GM10847 (cell line): ENCODE results near the gene FASTK.

ENCODE experiments used
- POLR2A ChIP-seq: IDR thresholded peaks from 2 replicates; pipeline ENCODE4 v1.6.1; 2011; ENCODE audit not compliant: insufficient read length; ENCODE audit errors: extremely low read depth

Gene FASTK

GRCh38 chr7:151082141-151083070 is 1.8 kb upstream of the FASTK start:
- TF ChIP-seq POLR2A = no peak

GRCh38 chr7:151081170-151082101 is 827 bp upstream of the FASTK start:
- no peak for TF ChIP-seq POLR2A

GRCh38 chr7:151080067-151080521 is 515 bp downstream of the FASTK start:
- TF ChIP-seq POLR2A = no peak

- TF ChIP-seq POLR2A = no peak
Observed at GRCh38 chr7:151079199-151079910, 1.3 kb downstream of the FASTK start.

GRCh38 chr7:151078233-151079040 is 2.2 kb downstream of the FASTK start:
- no peak for TF ChIP-seq POLR2A

- TF ChIP-seq POLR2A = no peak
Observed at GRCh38 chr7:151077705-151078232, 2.8 kb downstream of the FASTK start.

GRCh38 chr7:151076863-151077704 is 3.5 kb downstream of the FASTK start:
- TF ChIP-seq POLR2A = no peak

GRCh38 chr7:151075978-151076426 is 4.6 kb downstream of the FASTK start:
- no peak for TF ChIP-seq POLR2A

GRCh38 chr7:151075662-151075971 is 5.0 kb downstream of the FASTK start:
- no peak for TF ChIP-seq POLR2A

GRCh38 chr7:151074817-151075661 is 5.6 kb downstream of the FASTK start:
- TF ChIP-seq POLR2A = no peak

- no peak for TF ChIP-seq POLR2A
Observed at GRCh38 chr7:151073990-151074389, 6.6 kb downstream of the FASTK start.

GRCh38 chr7:151071032-151071866 is 9.4 kb downstream of the FASTK start:
- no peak for TF ChIP-seq POLR2A

- TF ChIP-seq POLR2A = no peak
Observed at GRCh38 chr7:151070574-151070960, 10.0 kb downstream of the FASTK start.
